ENCODE measurements around the gene ANGPTL5.

GRCh38 chr11:101881586-101881985 is 34.7 kb downstream of the ANGPTL5 start:
- TF ChIP-seq POLR2AphosphoS5 (IDR thresholded peaks at IDR 0.05; ENCODE audit: low read depth, low read length) (no peak), REST (IDR thresholded peaks at IDR 0.05; ENCODE audit: insufficient read depth in 1 of 2, low read depth in 2 of 2, low read length in 2 of 2) (no peak)
